NCI-H2196 (cell line): ENCODE results near the gene NSD2.
"Not testable (repeated sequence)": the region's sequence is repeated elsewhere in the genome, so short reads cannot be mapped to it uniquely, and the experiment has no call there.

ENCODE experiments used
- DNase-seq: peaks from one replicate; lab custom pipeline; 2025; ENCODE audit not compliant: unreplicated experiment; lab: John Stamatoyannopoulos, UW

The NSD2 gene

DNA sequence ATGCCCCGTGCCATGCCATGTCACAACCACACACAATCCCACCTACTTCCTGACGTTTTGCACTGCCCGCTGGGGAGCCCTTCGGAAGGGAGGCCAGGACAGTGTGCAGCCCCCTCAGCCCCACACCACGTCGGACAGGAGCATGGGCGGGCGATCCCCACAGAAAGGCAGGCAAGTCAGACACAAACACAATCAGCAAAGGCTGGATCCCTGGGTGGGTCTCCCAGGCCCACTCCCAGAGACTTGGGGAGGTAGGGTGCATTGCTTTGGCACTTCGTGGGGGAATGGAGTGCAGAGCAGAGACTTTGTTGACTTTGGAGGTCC lies 29.3 kb upstream of the NSD2 start:
- no peak for DNase-seq

DNA sequence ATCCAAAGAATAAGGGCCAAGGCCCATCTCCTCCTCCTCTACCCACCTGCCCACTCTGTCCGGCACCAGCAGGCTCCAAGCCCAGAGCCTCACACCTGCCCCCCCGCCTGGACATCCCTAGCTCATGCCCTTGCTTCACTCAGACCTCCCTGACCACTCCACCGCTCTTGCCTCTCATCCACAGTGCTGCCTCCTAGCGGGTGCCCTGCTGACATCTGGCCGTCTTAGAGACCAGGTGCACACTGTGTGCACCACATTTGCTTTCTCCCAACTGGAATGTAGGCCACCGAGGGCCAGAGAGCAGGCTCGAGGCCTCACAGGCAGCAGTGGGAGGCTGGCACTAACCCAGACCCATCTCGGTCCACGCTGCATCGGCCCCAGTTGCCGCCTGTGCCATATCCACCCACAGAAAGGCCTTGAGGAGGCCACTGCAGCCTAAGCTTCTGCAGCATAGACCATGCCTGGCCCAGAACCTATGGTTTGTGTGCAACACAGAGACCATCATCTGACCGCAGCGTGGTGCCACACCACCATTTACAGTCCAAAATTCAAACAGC lies 28.8 kb upstream of the NSD2 start:
- no peak for DNase-seq

DNA sequence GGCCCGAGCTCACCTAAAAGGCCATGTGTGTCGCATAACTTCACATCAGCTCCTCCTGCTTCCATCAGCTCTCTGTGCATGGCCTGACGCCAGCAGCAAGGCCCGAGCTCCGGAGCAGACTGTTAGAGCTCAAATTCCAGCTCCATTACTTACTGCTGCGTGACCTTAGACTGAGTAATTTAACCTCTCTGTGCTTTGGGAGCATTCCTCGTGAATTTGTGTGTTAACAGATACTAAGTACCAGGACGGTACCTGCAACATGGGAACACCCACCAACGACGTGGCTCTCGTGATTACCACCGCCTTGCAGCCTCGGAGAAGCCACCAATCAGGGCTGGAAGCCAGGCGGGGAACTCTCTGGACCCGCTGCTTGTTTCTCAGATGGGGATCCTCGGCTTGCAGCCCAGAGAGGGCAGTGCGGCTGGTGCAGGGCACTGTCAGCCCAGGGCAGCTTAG lies 28.2 kb upstream of the NSD2 start:
- DNase-seq = no peak

- no peak for DNase-seq
Measured at GRCh38 chr4:1843852-1844251, 27.3 kb upstream of the NSD2 start.

DNA sequence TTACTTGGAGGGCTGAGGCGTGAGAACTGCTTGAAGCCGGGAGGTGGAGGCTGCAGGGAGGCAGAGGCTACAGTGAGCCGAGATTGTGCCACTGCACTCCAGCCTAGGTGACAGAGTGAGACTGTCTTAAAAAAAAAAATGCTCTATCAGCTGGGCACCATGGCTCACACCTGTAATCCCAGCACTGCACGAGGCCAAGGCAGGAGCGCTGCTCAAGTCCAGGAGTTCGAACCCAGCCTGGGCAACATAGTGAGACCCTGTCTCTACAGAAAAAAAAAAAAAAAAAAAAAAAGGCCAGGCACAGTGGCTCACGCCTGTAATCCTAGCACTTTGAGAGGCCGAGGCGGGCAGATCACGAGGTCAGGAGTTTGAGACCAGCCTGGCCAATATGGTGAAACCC lies 26.6 kb upstream of the NSD2 start:
- DNase-seq = not testable (repeated sequence)

DNA sequence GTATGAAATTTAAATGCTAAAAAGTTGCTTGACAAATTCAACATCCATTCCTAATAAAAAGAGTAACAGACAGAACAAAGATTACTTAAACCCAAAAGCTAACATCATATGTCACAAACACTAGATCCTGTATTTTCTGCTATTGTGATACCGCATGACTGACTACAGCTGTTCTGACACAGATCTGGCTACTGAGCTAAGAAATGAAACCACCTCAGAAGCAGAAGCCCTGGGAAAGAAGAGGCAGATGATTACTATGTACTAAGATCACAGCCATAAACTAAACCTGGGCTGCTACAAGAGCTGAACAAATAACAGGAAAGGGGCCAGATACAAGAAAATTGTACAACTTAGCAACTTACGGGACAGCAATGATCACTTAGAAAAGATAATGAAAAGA lies 24.6 kb upstream of the NSD2 start:
- DNase-seq = no peak

GRCh38 chr4:1850276-1850675 lies 20.9 kb upstream of the NSD2 start:
- DNase-seq = no peak

GRCh38 chr4:1851160-1851559 lies 20.0 kb upstream of the NSD2 start:
- no peak for DNase-seq

- no peak for DNase-seq
Measured at GRCh38 chr4:1851575-1852410, 19.4 kb upstream of the NSD2 start.

DNA sequence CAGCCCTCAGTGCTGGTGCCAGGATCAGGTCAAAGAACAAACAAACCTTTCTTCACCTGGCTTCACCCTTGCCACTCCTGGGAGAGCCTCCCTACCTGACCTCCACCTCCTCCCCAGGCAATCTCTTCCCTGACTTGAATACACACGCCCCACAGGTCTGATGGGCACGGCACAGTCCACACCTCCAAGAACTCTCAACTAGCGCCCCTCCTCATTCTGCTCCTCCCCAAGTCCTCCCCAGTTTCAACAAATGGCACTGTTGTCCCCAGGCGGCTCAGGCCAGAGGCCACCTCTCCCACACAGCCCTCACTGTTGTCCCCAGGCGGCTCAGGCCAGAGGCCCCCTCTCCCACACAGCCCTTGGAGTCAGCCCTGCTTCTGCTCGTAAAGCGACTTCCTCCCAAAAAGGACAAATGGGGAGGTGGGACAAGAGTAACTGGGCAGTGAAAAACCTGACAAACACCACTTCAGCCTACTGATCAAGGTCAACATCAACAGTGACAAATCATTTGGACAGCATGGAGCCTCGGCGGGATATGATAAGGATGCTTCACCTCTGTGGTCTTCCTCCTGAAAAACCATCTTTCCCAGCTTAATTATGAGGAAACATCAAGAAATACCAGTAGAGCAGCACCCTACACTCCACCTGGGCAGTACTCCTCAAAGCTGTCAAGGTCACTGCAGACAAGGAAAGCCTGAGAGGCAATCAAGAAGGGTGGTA lies 18.1 kb upstream of the NSD2 start:
- DNase-seq = no peak

- no peak for DNase-seq
Measured at GRCh38 chr4:1854752-1855151, 16.4 kb upstream of the NSD2 start.

DNA sequence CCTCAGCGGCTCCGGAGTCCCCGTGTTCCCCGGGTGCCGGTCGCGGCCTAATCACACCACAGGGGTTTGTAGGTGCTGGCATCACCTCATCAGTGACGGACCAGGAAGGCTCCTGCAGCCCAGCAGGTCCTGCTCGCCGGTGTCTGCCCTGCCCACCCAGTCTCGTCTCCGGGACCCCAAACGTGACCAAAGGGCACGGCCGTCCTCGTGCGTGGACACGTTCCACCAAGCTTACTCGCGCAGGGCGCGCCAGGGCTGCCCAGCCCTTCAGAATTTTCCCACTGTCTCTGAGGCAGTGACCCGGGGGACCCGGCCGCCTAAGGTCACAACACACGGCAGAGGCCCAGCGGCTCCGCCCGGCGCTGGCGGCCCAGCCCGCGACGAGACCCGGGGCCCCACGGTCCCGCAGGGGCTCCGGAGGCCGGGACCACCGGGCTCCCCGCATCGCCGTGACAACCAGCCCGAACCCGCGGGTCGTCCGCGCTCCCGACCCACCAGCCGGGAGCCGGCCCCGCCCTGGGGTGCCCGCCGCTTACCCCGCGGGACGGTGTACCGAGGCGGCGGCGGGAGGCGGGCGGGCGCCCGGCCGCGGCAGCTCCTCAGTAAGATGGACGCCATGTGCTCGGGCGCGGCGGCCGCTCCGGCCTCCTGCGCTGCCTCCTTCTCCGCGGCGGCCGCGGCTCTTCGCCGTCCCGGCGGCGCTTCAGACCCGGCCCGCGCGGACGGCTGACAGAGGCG lies 15.7 kb upstream of the NSD2 start:
- no peak for DNase-seq

GRCh38 chr4:1856071-1856942 lies 14.9 kb upstream of the NSD2 start, which contains the start of gene LETM1:
Gene LETM1, minus strand, starts transcription at chr4:1856156. Its CDS starts 206 bp downstream, at chr4:1855950.
- DNase-seq = peak; percentile 93

GRCh38 chr4:1856943-1857699 lies 14.1 kb upstream of the NSD2 start:
- DNase-seq = peak; percentile 30

- DNase-seq = no peak
Measured at GRCh38 chr4:1857931-1858330, 13.3 kb upstream of the NSD2 start.

DNA sequence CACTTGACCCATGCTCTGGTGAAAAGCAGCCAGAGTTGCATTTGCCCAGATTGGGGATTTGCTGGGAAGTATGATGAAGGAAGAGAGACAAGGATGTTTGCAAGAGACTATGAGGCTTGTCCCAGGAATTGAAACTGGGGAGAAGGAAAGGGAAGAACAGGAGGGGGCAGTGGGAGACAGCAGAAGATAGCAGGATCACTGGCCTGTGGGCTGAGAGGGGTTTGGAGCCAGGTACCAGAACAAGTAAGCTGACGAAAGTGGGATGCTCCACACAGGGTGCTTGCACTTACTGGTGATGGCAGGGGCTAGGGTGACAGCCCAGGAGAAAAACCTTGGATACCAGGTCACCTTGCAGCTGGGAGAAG lies 11.8 kb upstream of the NSD2 start:
- no peak for DNase-seq

DNA sequence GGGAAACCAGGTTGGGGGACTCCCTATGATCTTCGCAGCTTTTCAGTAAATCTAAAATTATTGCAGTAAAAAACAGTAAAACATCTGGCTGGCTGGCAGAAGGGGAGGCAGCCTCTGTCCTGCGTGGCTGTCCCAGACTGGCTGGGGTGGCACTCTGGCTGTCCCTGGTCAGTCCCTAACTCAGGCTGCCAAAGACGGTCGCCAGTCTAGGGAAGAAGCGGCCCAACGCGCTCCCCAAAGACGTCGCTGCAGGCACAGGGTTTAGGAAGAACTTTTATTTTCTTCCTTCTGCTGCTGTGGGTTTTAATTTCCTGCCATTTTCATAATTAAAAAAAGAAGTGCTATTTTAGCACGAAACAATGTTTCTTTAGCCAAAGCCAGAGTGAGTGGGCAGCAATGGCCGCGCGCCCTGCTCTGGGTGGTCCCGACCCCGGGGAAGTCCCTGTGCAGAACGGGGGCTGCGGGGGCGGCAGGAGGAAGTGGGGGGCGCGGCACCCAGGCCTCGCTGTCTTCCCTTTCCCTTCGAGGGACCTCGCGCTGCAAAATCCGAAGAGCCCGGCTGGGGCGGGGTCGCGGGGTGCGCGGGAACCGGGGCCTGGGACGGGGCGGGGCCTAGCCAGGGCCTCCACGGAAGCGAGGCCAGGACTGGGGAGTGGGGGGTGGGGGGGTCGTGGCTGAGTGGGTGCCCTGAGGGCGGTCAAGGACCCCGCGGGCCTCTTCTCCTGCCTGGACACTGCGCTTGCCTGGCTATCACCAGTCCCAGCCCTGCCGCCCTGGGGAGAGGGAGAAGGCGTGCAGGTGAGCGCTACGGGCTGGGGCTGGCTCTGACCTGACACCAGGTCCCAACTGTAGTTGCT lies 8.9 kb upstream of the NSD2 start:
- DNase-seq = no peak

DNA sequence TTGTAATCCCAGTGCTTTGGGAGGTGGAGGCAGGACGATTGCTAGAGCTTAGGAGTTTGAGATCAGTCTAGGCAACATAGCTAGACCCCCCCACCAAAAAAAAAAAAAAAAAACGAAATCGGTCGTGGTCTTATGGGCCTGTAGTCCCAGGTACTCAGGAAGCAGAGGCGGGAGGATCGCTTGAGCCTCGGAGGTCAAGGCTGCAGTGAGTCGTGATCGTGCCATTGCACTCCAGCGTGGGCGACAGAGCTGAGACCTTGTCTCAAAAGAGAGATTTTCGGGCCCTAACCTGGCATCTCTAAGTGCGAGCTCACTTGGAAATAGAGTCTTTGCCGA lies 8.3 kb upstream of the NSD2 start:
- DNase-seq = no peak
